ENCODE measurements around the gene SPATA1.

Gene SPATA1

DNA sequence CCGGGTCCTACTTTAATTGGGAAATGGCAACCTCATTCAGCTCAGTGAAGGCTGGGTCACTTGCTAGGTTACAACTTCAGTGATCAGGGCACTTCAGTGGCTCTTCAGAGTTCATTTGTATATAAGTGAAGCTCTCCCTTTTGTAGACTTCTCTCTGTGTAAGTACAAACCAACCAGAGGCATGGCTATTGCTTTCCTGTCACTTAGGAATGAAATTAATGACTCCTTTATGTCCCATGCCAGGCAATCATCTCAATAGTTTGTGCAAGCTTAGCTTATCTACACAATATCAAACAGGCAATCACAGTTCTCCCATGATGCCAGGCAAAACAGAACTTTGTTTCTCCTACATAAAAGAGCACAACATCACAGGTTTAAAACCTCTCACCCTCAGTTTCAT lies 90.8 kb downstream of the SPATA1 start:
- no peak for FAIRE-seq

DNA sequence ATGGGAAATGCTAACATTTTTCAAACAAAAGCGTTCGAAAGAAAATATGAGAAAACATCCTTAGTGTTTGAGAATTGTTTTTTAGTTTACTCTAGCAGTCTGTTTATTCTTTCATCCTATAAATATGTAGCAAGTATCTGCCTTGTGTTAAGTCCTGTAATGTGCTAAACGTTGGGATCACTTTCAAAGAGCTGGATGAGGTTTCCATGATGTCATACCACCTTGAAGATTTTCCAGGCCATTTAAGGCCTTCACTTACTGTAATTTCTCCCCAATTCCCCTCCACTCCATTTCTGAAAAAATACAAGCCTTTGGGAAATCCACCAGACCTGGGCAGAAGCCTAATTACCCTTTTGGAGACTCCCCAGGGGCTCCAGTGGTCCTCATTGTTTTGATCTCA lies 92.2 kb downstream of the SPATA1 start:
- FAIRE-seq: no peak

DNA sequence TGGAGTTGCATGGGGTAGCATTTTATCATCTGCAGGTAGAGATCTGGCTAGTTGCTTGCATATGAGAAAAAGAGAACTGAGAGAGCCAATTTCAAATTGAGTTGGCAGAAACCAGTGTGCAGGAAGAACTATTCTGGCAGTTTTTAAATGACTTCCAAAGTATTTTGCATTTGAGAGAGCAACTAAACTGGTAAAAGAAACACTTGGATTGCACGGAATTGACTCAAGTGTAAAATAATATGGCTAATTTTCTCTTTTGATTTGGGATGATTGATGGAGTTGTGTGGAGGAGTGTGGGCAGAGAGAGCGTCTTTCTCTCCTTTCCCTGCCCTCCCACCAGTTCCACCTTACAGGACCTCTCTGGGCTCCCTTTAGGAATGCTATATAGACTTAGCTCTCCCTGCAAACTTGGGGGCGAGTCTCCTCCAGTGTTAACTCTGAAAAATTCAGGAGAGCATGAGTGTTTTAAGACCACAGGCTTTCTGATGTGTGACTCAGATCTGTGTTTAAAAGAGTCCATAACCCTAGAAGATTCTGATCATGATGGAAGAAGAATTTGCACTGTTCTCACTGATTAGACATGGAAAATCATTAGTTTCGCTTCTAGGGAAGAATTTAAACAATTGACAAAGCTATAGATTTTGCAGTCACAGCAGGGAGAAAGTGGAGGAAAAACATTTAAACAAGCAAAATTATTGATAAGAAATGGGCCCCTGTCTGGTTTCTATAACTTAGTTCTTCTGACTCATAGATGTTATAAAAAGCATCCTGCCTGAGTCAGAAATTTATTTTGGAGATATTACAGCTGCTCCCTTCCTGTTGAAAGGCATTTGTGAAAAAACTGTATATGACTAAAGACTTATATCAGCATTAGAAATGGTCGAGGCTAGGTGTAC lies 92.9 kb downstream of the SPATA1 start:
- FAIRE-seq: no peak

DNA sequence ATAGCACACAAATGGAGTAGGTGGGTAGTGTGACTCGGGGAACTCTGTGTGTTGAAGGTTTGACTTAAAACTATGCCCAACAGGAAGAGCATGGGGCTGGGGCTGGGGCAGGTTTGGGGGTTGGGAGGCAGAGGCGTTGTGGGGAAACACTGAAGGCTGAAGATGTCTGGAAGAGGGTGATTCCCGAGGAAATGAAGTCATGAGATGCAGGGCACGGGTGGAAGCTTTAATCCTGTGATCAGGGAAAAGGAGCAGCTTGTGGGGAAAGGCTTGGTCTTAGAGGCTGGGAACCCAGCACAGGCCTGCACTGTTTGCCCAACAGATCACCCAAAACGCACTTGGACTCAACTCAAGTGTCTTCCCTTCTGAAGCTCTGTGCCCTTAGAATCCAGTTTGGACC lies 94.6 kb downstream of the SPATA1 start:
- FAIRE-seq: no peak

DNA sequence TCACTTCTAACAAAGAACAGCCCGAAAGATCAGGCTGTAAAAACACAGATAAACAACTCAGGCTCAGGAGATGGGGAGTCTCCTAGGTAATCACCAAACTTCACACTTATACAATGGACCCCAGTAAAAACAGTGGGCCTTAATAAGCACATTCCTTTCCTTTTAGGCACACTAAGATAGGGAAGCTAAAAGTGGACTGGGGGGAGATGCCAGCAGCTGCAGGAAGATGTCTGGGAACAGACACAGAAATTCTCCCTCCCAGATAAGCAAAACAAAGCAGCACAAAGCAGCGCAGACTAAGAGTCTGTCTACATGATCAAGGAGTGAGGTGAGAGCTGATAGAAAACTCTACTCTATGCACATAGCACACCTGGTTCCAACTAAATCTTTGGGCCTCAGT lies 97.0 kb downstream of the SPATA1 start:
- no peak for FAIRE-seq

DNA sequence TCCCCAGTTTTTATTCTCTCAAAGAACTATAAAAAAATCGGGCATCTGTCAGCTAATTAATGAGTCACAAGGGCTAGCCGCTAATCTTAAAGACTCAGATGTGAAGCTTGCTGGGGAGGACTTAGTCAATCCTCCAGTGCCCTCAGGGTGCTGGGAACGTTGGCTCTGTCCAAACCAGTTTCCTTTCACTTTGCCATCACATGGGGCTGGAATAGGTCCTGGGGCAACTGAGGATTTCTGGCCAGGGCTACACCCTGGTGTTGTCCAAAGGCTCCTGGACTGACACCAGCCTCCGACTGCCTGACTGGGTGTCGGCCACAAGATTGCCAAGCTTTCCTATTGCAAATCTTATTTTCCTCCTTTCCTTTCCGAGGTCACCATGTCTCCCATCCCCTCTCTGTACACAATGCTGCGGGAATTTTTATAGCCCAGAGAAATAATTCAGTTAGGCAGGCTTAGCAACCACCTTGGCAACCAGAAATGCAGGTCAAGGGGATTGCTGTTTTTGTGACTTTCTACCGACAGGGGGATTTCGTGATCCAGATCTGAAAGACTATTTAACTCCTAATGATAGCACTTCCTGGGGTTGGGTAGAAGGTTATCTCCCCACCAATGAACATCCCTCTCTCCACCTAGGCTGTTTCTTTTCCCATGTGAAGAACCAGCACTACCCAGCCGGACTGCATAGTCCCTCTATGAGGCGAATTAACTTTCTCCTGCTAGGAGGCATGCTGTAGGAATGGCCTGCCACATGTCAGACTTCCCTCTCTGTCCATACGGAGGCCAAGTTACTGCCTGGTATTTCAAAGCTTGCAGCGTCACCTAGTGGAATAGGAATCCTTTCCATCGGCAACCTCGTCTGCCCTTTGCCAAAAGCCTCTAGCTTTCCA lies 98.0 kb downstream of the SPATA1 start:
- FAIRE-seq: no peak

DNA sequence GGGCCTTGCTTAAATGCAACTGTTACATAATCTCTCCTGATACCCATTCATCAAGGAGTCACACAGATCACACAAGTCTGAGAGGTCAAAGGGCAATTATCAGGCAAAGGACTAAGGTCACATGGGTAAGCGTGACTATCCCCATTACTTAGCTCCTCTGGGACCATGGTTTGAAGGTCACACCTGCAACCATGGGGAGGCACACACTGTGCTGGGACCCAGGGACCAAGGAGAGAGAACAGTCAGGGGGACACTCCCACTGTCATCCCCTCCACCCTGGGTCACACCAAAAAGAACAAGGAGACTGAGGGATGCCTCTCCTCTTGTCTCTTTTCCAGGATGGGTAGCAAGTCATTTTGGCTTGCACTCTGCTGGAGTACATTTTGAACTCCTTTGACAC lies 99.0 kb downstream of the SPATA1 start:
- FAIRE-seq: no peak

DNA sequence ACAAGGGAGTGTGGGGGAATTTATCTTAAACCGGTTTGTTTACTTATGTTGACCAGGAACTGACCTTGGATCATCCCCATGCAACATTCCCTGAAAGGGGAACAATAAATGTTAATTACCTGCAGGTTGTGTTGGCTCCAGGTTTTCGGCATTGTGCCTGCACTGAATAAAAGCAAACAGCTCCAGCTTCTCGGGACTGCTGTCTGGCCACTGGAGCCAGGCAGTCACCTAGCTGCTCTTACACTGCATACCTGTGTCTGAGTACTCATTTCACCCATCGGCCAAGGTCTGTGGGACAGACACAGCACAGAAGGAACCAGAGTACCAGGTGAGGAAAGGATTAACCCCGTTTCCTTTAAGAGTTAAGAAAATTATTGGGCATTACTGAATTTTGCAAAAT lies 100.8 kb downstream of the SPATA1 start:
- FAIRE-seq: no peak

DNA sequence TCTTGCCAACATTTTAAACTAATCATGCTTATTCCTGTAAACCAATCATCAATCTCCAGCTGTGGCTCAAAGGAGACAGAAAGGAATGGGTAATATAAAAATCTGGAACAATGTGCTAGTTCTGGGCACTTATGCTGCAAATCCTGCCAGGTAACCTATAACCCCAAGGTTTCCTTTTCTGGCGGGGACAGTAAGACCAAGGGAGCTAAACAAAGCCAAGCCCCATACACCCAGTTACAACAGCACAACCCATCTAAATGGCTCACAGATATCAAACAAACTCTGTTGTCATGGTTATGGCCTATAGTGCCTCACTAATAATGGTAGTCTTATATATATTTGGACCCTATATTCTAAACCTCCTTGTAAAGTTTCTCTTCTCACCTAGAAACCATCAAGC lies 104.9 kb downstream of the SPATA1 start:
- FAIRE-seq: no peak

DNA sequence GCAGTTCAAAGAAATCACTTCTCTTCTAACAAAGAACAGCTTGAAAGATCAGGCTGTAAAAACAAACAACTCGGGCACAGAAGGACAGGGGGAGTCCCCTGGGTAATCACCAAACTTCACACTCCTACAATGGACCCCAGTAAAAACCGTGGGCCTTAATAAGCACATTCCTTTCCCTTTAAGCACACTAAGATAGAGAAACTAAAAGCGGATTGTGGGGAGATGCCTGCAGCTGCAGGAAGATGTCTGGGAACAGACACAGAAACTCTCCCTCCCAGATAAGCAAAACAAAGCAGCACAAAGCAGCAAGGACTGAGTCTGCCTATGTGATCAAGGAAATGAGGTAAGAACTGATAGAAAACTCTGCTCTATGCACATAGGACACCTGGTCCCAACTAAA lies 105.6 kb downstream of the SPATA1 start:
- no peak for FAIRE-seq

DNA sequence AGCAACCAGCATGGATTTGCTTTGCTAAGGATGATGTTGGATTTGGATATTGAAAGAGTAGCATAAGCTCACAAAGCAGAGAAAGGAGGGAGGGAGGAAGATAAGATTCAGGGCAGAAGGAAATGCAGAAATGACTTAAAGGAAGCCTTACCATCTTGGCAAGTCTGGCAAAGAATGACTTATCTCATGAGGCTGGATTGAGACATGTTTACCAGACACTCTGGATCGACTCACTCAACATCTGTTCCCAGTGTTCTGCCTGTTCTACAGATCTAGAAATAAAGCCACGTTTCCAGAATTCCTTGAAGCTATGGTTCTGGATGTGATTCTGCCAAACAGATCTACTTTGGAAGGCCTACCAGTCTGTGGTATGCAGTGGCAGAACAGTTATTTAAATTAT lies 106.8 kb downstream of the SPATA1 start:
- FAIRE-seq: no peak

DNA sequence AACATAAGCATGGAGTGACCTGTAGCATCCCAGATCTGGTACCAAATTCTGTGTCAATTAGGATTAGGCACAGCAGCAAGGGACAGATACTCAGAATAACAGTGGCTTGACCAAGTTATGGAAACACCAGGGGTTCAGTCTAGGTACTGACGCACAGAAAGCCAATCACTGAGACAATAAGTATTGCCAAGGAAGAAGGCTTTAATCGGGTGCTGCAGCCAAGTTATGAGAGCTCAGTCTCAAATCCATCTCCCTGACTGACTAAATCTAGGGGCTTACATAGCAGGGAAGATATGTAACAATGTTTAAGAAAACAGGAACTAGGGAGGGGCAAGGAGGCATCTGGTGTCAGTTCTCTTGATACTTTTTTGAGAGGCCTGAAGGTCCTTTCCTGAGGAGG lies 107.7 kb downstream of the SPATA1 start:
- no peak for FAIRE-seq

DNA sequence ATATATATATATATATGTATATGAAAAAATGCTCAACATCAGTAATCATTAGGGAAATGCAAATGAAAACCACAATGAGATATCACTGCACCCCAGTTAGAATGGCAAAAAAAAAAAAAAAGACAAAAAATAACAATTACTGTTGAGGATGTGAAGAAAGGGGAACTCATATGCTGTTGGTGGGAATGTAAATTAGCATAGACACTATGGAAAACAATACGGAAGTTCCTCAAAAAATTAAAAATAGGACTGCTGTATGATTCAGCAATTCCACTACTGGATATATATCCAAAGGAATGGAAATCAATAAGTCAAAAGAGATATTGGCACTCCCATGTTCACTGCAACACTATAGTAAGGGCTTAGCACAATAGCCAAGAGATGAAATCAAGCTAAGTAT lies 109.6 kb downstream of the SPATA1 start:
- no peak for FAIRE-seq
